Measurements from ENCODE around the gene FOXP1.

The FOXP1 gene

DNA sequence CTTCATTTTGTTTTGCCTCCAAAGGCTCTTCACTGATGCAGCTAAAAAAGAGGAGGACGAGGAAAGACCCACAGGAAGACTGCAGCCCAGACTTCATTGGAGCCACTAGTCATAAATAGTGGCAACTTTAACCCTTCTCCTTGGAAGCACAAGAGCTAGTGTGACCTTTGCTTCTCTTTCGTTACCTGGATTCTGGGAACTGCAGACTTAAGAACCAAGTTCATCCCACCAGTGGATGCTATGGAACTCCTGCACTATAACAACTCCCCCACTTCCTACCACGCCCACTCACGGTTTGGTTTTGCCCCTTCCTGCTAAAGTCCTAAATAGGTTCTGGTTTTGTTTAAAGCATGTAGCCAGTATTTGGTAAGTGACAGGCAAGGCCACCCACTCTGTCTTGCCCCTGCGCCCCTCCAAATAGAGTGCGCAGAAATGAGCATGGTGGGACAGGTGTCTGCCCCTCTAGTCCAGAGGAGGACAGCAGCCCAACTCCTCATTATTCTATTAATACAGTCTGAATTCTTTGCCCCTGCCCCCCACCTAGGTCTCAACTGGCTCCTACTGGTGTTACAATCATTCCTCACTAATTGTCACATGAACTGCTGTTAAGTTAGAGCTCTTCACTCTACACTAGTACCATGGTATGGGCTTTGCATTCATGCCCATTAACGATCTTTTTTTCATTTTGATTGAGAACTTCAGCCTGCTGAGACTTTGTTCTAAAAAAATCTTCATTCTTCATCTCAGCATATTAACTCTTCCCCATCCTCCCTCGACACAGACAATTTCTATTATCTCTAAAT lies 504.6 kb downstream of the FOXP1 start:
- intact Hi-C loops (cut with DNase I; ENCODE audit: low total_unique reads), result loop anchor here (10.0 kb wide), 2 partner anchors 226 to 524 kb away; no protein-coding TSS in a partner anchor
- H3K9me3 ChIP-seq, result no peaks in the 10 kb centered on the region
- TF ChIP-seq CTCF (IDR thresholded peaks at IDR 0.05), result no peak
- H3K27ac ChIP-seq, result no peak overlapping the region
- no peaks in the 10 kb centered on the region for H3K36me3 ChIP-seq
- H3K4me1 ChIP-seq, result peaks cover 0 to 80% (median 43%) of the 10 kb centered on the region in 4 donors
- no peaks in the 10 kb centered on the region for H3K27me3 ChIP-seq
- H3K4me3 ChIP-seq, result no peak overlapping the region
- no peak for DNase-seq

- peaks cover 0 to 87% (median 45%) of the 10 kb centered on the region in 4 donors for H3K4me1 ChIP-seq
- no peak overlapping the region for H3K27ac ChIP-seq
- DNase-seq, result no peak
- intact Hi-C loops (cut with DNase I; ENCODE audit: low total_unique reads), result loop anchor here (10.0 kb wide), 2 partner anchors 227 to 523 kb away; no protein-coding TSS in a partner anchor
- no peak for TF ChIP-seq CTCF (IDR thresholded peaks at IDR 0.05)
- no peaks in the 10 kb centered on the region for H3K9me3 ChIP-seq
- H3K27me3 ChIP-seq, result no peaks in the 10 kb centered on the region
- H3K36me3 ChIP-seq, result no peaks in the 10 kb centered on the region
- no peak overlapping the region for H3K4me3 ChIP-seq
These were observed 505.3 kb downstream of the FOXP1 start for GRCh38 chr3:71078199-71078598.

GRCh38 chr3:71077070-71077469 lies 506.5 kb downstream of the FOXP1 start:
- DNase-seq, result no peak
- Histone ChIP-seq H3K36me3 (no peaks in the 10 kb centered on the region), H3K27me3 (no peaks in the 10 kb centered on the region), H3K27ac (peak overlapping the region; percentile 31 to 37), H3K4me1 (peaks cover 0 to 98% (median 52%) of the 10 kb centered on the region in 4 donors), H3K4me3 (no peak overlapping the region), H3K9me3 (no peaks in the 10 kb centered on the region)
- TF ChIP-seq CTCF (IDR thresholded peaks at IDR 0.05), result no peak
- intact Hi-C loops (cut with DNase I; ENCODE audit: low total_unique reads), result loop anchor here (10.0 kb wide), 2 partner anchors 228 to 522 kb away; no protein-coding TSS in a partner anchor

DNA sequence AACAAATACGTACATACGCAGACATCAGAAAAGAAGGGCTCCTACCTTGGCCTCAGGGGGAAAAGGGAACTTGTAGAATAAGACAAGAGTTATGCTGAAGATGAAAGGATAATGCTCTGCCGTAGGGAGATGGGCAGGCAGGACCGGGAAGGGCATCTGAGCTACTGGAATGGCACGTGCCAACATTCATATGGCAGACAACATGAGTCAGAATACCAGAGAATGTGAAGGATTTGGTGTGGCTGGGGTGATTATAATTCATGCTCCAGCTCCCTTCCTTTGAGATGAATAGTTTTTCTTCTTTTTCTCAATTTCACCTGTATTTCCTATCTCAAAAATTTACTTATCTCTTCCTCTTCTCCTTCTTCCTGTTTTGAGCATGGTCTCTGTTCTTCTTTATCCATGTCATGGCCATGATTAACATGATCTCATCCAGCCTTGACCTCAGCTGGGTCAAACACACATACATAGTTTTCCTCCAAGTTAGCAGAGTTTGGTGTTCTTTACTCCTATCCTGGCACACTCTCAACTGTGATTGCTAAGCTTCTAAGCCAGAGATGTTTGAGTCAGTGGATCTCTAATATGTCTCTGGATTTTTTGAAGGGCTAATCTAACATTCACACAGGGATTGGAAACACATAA lies 507.0 kb downstream of the FOXP1 start:
- Histone ChIP-seq H3K27ac (peak overlapping the region; percentile 36 to 37), H3K9me3 (no peaks in the 10 kb centered on the region), H3K36me3 (no peaks in the 10 kb centered on the region), H3K4me3 (no peak overlapping the region), H3K4me1 (peaks cover 0 to 98% (median 54%) of the 10 kb centered on the region in 4 donors), H3K27me3 (no peaks in the 10 kb centered on the region)
- intact Hi-C loops (cut with DNase I; ENCODE audit: low total_unique reads), result loop anchor here (10.0 kb wide), 2 partner anchors 228 to 522 kb away; no protein-coding TSS in a partner anchor
- TF ChIP-seq CTCF (IDR thresholded peaks at IDR 0.05), result no peak
- no peak for DNase-seq

DNA sequence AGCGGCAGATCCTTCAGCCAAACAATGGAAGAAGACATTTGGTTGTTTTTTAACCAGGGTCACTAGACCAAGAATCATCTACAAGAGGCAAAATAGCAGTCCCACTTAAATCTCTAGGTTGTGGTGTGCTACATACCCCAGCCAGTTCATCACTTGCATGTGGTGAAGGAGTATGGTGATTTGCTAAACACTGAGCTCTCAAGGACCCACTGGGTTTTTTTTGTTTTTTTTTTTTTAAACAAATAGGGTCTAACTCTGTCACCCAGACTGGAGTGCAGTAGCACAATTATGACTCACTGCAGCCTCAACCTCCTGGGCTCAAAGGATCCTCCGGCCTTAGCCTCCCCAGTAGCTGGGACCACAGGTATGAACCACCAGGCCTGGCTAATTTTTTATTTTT lies 508.0 kb downstream of the FOXP1 start:
- no peak for TF ChIP-seq CTCF (IDR thresholded peaks at IDR 0.05)
- Histone ChIP-seq H3K36me3 (no peaks in the 10 kb centered on the region), H3K4me3 (no peak overlapping the region), H3K27me3 (no peaks in the 10 kb centered on the region), H3K9me3 (no peaks in the 10 kb centered on the region), H3K27ac (peak overlapping the region; percentile 24 to 36), H3K4me1 (peaks cover 0 to 98% (median 54%) of the 10 kb centered on the region in 4 donors)
- intact Hi-C loops (cut with DNase I; ENCODE audit: low total_unique reads), result loop anchor here (10.0 kb wide), 2 partner anchors 229 to 521 kb away; no protein-coding TSS in a partner anchor
- no peak for DNase-seq

Measured in tibial artery (tissue), 4 donors.